ENCODE measurements around the gene UTP4.
A peak's percentile ranks its signal among the peaks of the same experiment; 100 is the strongest.

DNA sequence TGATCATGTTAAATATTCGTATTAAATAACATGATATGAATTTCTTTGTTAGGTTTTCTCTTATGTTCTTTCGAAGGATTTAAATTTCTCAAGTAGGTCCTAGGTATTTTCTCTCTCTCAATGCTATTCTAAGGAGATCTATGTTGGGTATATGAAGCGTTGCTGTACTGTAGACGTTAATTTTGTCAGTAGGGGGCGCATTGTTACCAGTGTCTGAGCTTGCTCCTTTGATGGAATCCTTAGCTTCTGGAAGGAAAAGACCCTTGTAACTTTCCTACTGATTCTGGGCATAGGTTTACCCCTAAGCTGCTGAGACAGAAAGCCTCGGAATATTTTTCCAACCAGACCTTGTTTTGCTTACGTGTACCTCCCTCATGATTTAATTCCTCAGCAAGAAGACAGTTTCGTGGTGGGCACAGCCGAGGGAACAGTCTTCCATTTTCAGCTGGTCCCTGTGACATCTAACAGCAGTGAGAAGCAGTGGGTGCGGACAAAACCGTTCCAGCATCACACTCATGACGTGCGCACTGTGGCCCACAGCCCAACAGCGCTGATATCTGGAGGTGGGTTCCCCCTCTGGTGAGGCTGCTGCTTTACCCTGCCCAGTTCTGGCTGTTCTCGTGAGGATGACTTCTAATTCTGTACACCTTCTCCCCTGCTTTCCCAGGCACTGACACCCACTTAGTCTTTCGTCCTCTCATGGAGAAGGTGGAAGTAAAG lies 17.9 kb downstream of the UTP4 start:
- TF ChIP-seq, protein P1, sequence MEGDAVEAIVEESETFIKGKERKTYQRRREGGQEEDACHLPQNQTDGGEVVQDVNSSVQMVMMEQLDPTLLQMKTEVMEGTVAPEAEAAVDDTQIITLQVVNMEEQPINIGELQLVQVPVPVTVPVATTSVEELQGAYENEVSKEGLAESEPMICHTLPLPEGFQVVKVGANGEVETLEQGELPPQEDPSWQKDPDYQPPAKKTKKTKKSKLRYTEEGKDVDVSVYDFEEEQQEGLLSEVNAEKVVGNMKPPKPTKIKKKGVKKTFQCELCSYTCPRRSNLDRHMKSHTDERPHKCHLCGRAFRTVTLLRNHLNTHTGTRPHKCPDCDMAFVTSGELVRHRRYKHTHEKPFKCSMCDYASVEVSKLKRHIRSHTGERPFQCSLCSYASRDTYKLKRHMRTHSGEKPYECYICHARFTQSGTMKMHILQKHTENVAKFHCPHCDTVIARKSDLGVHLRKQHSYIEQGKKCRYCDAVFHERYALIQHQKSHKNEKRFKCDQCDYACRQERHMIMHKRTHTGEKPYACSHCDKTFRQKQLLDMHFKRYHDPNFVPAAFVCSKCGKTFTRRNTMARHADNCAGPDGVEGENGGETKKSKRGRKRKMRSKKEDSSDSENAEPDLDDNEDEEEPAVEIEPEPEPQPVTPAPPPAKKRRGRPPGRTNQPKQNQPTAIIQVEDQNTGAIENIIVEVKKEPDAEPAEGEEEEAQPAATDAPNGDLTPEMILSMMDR (IDR thresholded peaks at IDR 0.05; ENCODE audit: low read depth, low read length), result peak; percentile 91
- TF ChIP-seq EZH2phosphoT487 (IDR thresholded peaks at IDR 0.05; ENCODE audit: low read depth), result no peak
